Lung (tissue), 12 donors: ENCODE measurements around the gene ARRDC3. TPM values are rescaled to one million over a fixed set of nuclear protein-coding genes. Genes with fewer than 3 reads are reported as not detected.

ENCODE experiments used
- ATAC-seq: fragments of 200-7000 bp; cut with Tn5 transposase; one replicate; pipeline ENCODE4 v1.9.1; 2020; ENCODE audit warnings: moderate number of reproducible peaks; ENCODE audit not compliant: insufficient read depth, low FRiP score
- DNase-seq, 3 donors: peaks; one replicate each; pipeline ENCODE4 v3.0.0-alpha.2; 2013 to 2017
- H3K27ac ChIP-seq, 2 donors: one replicate each; pipeline ENCODE4 v1.5.1; 2013; ENCODE audit warnings: mild to moderate bottlenecking in 2 of 2, moderate library complexity in 2 of 2, control low read depth in 1 of 2, inconsistent platforms in 1 of 2, low read depth in 1 of 2, low read length in 1 of 2
- H3K27me3 ChIP-seq, 3 donors: one replicate each; pipeline ENCODE4 v1.5.1; 2013; ENCODE audit warnings: low read length in 2 of 3; ENCODE audit not compliant: control insufficient read depth in 3 of 3, insufficient read depth in 3 of 3
- H3K36me3 ChIP-seq, 4 donors: one replicate each; pipeline ENCODE4 v1.5.1; 2013; ENCODE audit warnings: low read length in 4 of 4, mild to moderate bottlenecking in 1 of 4, moderate library complexity in 1 of 4; ENCODE audit not compliant: control insufficient read depth in 4 of 4, insufficient read depth in 4 of 4
- H3K4me1 ChIP-seq, 5 donors: one replicate each; pipeline ENCODE4 v1.5.1; 2013; ENCODE audit warnings: low read length in 5 of 5, mild to moderate bottlenecking in 2 of 5, moderate library complexity in 1 of 5; ENCODE audit not compliant: control insufficient read depth in 5 of 5, insufficient read depth in 5 of 5
- H3K4me3 ChIP-seq: one replicate; pipeline ENCODE4 v1.5.1; 2013; ENCODE audit warnings: mild to moderate bottlenecking, control low read depth, moderate library complexity
- H3K9ac ChIP-seq, 2 donors: one replicate each; pipeline ENCODE4 v1.5.1; 2013; ENCODE audit warnings: low read length in 2 of 2, control low read depth in 1 of 2; ENCODE audit not compliant: insufficient read depth in 1 of 2
- H3K9me3 ChIP-seq, 4 donors: one replicate each; pipeline ENCODE4 v1.5.1; 2013; ENCODE audit warnings: low read length in 3 of 4, mild to moderate bottlenecking in 1 of 4, moderate library complexity in 1 of 4; ENCODE audit not compliant: control insufficient read depth in 4 of 4, insufficient read depth in 3 of 4
- WGBS, 2 donors: extraction: QIAGEN DNeasy Blood & Tissue Kit; methylation state at CpG; one replicate each; pipeline ENCODE4 v1.1.7; 2013; 5-methylcytosine and 5-hydroxymethylcytosine counted together
- polyA plus RNA-seq, 2 donors: library from polyadenylated mRNA; stranded (reverse); fragments of 200-250 nt; gene quantifications; one replicate each; pipeline ENCODE4 v1.2.1, GENCODE V29; 2013
- total RNA-seq, 2 donors: library from RNA; depleted of rRNA in 1 of 2; stranded (reverse); fragments of >200 nt in 1 of 2; gene quantifications; one replicate each; pipeline ENCODE4 v1.2.1, GENCODE V29; 2014 to 2021
- TF ChIP-seq, protein P1 (sequence below): IDR thresholded peaks from 2 replicates; pipeline ENCODE4 v1.5.1; 2012; ENCODE audit warnings: mild to moderate bottlenecking; ENCODE audit errors: control extremely low read depth, extremely low read depth
- donor health status: control.
- donor health status: control.
- donor health status: Bipolar disorder and iron deficiency.
- donor health status: healthy.
- donor health status: DM: yes; HTN: yes; CAD: no.

The ARRDC3 gene
- total and polyA plus RNA-seq, 4 donors, result 26.0 to 455 (median 77.3) TPM

DNA sequence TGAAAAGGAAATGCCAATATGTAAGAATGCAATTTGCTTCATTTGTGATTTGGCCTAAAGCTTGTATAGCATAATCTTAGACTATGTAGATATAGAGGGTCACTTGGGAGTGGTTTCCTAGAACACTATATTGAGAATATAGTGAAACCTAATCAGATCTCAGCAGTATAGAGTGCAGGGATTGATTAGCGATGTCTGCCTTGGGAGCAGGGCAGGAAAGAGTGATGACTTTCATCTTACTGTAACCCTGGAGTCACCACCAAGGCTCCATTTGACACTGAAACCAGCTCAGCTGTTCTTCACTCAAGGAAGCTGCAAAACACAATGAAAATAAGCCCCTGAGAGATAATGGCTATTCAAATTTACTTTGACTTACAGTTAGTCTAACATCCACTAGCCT lies 26.2 kb upstream of the ARRDC3 start:
- TF ChIP-seq, protein P1, sequence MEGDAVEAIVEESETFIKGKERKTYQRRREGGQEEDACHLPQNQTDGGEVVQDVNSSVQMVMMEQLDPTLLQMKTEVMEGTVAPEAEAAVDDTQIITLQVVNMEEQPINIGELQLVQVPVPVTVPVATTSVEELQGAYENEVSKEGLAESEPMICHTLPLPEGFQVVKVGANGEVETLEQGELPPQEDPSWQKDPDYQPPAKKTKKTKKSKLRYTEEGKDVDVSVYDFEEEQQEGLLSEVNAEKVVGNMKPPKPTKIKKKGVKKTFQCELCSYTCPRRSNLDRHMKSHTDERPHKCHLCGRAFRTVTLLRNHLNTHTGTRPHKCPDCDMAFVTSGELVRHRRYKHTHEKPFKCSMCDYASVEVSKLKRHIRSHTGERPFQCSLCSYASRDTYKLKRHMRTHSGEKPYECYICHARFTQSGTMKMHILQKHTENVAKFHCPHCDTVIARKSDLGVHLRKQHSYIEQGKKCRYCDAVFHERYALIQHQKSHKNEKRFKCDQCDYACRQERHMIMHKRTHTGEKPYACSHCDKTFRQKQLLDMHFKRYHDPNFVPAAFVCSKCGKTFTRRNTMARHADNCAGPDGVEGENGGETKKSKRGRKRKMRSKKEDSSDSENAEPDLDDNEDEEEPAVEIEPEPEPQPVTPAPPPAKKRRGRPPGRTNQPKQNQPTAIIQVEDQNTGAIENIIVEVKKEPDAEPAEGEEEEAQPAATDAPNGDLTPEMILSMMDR, result no peak
- DNase-seq (no peak), ATAC-seq (no peak)
- H3K4me1 ChIP-seq, result peaks cover 0 to 2% (median 0%) of the 10 kb centered on the region in 5 donors
- no peaks in the 10 kb centered on the region for H3K27me3 ChIP-seq
- no peak overlapping the region for H3K9ac ChIP-seq
- no peak overlapping the region for H3K27ac ChIP-seq
- H3K4me3 ChIP-seq, result no peak overlapping the region
- no peaks in the 10 kb centered on the region for H3K36me3 ChIP-seq
- 100% methylated on average over 1 of the region's 1 CpG for WGBS, 2 donors
- no peaks in the 10 kb centered on the region for H3K9me3 ChIP-seq

DNA sequence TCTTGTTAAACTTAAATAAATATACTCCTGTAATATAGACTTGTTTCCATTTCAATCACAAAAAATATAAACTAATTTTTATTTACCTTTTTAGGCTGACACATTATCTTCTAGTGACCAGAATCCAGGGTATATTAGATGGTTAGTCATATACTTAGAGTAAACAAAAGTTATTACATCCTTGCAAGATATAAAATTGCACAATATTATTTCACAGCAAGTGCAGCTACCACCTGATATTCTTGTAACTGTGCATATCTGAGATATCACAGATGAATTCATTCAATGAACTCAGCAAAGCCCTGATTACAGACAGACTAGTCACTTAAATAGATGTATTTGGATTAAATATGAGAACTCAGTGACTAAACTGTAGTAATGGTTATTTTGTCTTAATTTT lies 25.6 kb upstream of the ARRDC3 start:
- TF ChIP-seq, protein P1, result no peak
- H3K27ac ChIP-seq, result no peak overlapping the region
- peaks cover 0 to 2% (median 0%) of the 10 kb centered on the region in 5 donors for H3K4me1 ChIP-seq
- H3K9ac ChIP-seq, result no peak overlapping the region
- H3K9me3 ChIP-seq, result no peaks in the 10 kb centered on the region
- no peak overlapping the region for H3K4me3 ChIP-seq
- DNase-seq, result no peak
- no peaks in the 10 kb centered on the region for H3K27me3 ChIP-seq
- H3K36me3 ChIP-seq, result no peaks in the 10 kb centered on the region
- ATAC-seq, result no peak

DNA sequence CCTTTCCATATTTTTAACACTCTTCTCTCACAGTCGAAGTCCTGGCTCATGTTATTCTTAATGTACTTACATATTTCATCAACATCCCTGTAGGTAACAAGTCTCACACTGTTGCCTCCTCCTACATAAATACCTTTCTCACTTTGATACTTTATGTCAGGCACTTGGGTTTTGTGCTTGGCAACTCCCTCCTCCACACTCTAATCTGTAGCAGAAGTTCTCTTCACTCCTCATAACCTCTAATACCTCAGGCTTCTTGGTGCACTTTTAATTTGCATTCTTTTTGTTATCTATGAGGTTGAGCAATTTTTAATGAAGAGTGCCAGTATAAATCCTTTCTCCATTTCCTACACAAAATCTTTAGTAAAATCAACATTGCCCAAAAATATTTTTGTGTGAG lies 24.1 kb upstream of the ARRDC3 start:
- TF ChIP-seq, protein P1, result no peak
- WGBS, 2 donors, result 70 to 95% methylated on average over 1 of the region's 1 CpG
- H3K9me3 ChIP-seq, result no peaks in the 10 kb centered on the region
- peaks cover 0 to 4% (median 0%) of the 10 kb centered on the region in 5 donors for H3K4me1 ChIP-seq
- no peak overlapping the region for H3K4me3 ChIP-seq
- H3K27ac ChIP-seq, result no peak overlapping the region
- ATAC-seq (no peak), DNase-seq (no peak)
- H3K9ac ChIP-seq, result no peak overlapping the region
- no peaks in the 10 kb centered on the region for H3K36me3 ChIP-seq
- H3K27me3 ChIP-seq, result no peaks in the 10 kb centered on the region

DNA sequence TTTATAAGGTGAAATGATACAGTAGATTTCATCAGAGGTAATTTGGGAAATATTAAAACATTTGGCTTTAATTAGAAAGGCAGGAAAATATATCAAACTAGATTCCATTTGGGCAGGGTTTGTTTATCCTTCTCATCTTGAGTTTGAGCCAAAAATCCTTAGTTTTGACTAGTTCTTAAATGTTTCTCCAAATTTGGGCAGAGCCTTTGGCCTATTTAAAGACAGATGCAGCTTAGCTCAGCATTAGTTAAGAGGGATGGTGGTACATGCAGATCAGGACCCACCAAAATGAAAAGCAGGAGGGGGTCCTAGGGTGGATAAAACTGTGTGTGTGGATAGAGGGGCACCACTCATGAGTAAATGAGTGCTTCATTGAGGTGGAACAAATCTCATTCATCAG lies 20.3 kb upstream of the ARRDC3 start:
- no peaks in the 10 kb centered on the region for H3K27me3 ChIP-seq
- TF ChIP-seq, protein P1, result no peak
- no peak overlapping the region for H3K27ac ChIP-seq
- no peak overlapping the region for H3K9ac ChIP-seq
- DNase-seq (peak in 2 of 3 donors; percentile 30 to 38), ATAC-seq (no peak)
- H3K4me3 ChIP-seq, result no peak overlapping the region
- peaks cover 0 to 4% (median 0%) of the 10 kb centered on the region in 5 donors for H3K4me1 ChIP-seq
- no peaks in the 10 kb centered on the region for H3K36me3 ChIP-seq
- H3K9me3 ChIP-seq, result no peaks in the 10 kb centered on the region
